ENCODE results near the gene CDC16.

DNA sequence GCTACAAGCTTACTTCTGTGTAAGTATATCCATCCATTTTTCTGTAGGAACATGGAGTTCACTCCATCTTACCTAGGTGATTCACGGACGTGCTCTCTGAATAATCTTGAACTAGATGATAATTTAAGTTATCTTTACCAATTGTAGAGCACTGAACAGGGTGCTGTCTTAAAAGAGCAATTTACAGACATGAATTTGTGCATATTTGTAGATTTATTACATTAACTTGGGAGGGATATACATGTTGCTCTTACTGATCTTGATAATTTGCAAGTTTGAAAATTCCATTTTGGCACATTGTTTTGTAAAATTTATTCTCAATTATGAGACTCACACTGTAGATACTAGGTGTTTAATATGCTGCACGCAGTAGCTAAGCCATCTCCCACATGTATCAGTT, 9.3 kb downstream of the CDC16 start:
- TF ChIP-seq, protein P1, sequence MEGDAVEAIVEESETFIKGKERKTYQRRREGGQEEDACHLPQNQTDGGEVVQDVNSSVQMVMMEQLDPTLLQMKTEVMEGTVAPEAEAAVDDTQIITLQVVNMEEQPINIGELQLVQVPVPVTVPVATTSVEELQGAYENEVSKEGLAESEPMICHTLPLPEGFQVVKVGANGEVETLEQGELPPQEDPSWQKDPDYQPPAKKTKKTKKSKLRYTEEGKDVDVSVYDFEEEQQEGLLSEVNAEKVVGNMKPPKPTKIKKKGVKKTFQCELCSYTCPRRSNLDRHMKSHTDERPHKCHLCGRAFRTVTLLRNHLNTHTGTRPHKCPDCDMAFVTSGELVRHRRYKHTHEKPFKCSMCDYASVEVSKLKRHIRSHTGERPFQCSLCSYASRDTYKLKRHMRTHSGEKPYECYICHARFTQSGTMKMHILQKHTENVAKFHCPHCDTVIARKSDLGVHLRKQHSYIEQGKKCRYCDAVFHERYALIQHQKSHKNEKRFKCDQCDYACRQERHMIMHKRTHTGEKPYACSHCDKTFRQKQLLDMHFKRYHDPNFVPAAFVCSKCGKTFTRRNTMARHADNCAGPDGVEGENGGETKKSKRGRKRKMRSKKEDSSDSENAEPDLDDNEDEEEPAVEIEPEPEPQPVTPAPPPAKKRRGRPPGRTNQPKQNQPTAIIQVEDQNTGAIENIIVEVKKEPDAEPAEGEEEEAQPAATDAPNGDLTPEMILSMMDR (IDR thresholded peaks at IDR 0.05; ENCODE audit: low read depth, low read length): no peak
- TF ChIP-seq EZH2phosphoT487 (IDR thresholded peaks at IDR 0.05; ENCODE audit: low read depth): no peak

Measured in OCI-LY3 (cell line).